A673 (cell line): ENCODE results near the gene IQCH. TPM values are rescaled to one million over a fixed set of nuclear protein-coding genes. Genes with fewer than 3 reads are reported as not detected.

Experiments used
- BruUV-seq: library from RNA; stranded (reverse); fragments of 400-500 nt; replicated peaks from 2 replicates; lab custom pipeline; 2021; lab: Mats Ljungman, UMichigan
- CTCF ChIA-PET: fragments of 300-600 bp; sonication (Branson Sonifier 250); formaldehyde crosslinking; loops from one replicate; lab custom pipeline; 2022; ENCODE audit warnings: antibody characterized with exemption; lab: Charles Lee
- POLR2A ChIA-PET: fragments of 300-600 bp; sonication (Branson Sonifier 250); formaldehyde crosslinking; loops from one replicate; lab custom pipeline; 2022; ENCODE audit warnings: antibody characterized with exemption; ENCODE audit not compliant: low non-redundant PET; lab: Charles Lee
- DNase-seq: peaks from one replicate; pipeline ENCODE4 v3.0.0-alpha.2; 2015; ENCODE audit warnings: low spot score
- H3K27ac ChIP-seq: fragments of 200-600 bp; sonication (generic); 2 replicates; pipeline ENCODE4 v1.5.1; 2016; ENCODE audit warnings: mixed run types, low read depth, mild to moderate bottlenecking, mixed read lengths, antibody characterized with exemption, low read length; ENCODE audit not compliant: poor library complexity, severe bottlenecking
- H3K27me3 ChIP-seq: fragments of 200-600 bp; sonication (generic); replicated peaks from 2 replicates; pipeline ENCODE4 v1.6.1; 2017; ENCODE audit warnings: mixed run types, low read depth, mild to moderate bottlenecking, mixed read lengths, antibody characterized with exemption, low read length; ENCODE audit not compliant: insufficient read depth, poor library complexity
- H3K36me3 ChIP-seq: fragments of 200-600 bp; sonication (generic); 2 replicates; pipeline ENCODE4 v1.6.1; 2016; ENCODE audit warnings: mixed run types, mild to moderate bottlenecking, mixed read lengths, antibody characterized with exemption, low read length; ENCODE audit not compliant: insufficient read depth, poor library complexity, severe bottlenecking
- H3K4me1 ChIP-seq: fragments of 200-600 bp; sonication (generic); 2 replicates; pipeline ENCODE4 v1.6.1; 2017; ENCODE audit warnings: mixed run types, mild to moderate bottlenecking, mixed read lengths, antibody characterized with exemption, low read length; ENCODE audit not compliant: insufficient read depth, poor library complexity, severe bottlenecking
- H3K4me3 ChIP-seq: fragments of 200-600 bp; sonication (generic); 2 replicates; pipeline ENCODE4 v1.5.1; 2016; ENCODE audit warnings: low read depth, mixed run types, mild to moderate bottlenecking, mixed read lengths, low read length; ENCODE audit not compliant: poor library complexity, severe bottlenecking
- H3K9me3 ChIP-seq: fragments of 200-600 bp; sonication (generic); 2 replicates; pipeline ENCODE4 v1.6.1; 2016; ENCODE audit warnings: mixed run types, low read depth, mild to moderate bottlenecking, mixed read lengths, antibody characterized with exemption, low read length; ENCODE audit not compliant: poor library complexity, severe bottlenecking
- EZH2 ChIP-seq: fragments of 200-600 bp; sonication (generic); IDR thresholded peaks from 2 replicates; pipeline ENCODE4 v1.6.1; 2017; ENCODE audit warnings: borderline replicate concordance, low read depth, mild to moderate bottlenecking, mixed read lengths, antibody characterized with exemption, low read length; ENCODE audit not compliant: poor library complexity, severe bottlenecking
- intact Hi-C: fragments of 100-400 bp; cut with micrococcal nuclease; formaldehyde crosslinking; loops from one replicate; pipeline ENCODE4 v1.10.0; 2022; ENCODE audit not compliant: unreplicated experiment
- total RNA-seq: library from RNA; stranded (reverse); gene quantifications from 2 replicates; pipeline ENCODE4 v1.2.3, GENCODE V29; 2021
- TF ChIP-seq, protein P1 (sequence below): fragments of 300-800, 200-600 bp; sonication (generic); conservative IDR thresholded peaks from 2 replicates; pipeline ENCODE4 v1.5.1; 2017; ENCODE audit warnings: low read depth, mild to moderate bottlenecking, antibody characterized with exemption, low read length, moderate library complexity, mixed read lengths

IQCH gene
- total RNA-seq, 1 experiment from 2014 or later, result 1.7 TPM

DNA sequence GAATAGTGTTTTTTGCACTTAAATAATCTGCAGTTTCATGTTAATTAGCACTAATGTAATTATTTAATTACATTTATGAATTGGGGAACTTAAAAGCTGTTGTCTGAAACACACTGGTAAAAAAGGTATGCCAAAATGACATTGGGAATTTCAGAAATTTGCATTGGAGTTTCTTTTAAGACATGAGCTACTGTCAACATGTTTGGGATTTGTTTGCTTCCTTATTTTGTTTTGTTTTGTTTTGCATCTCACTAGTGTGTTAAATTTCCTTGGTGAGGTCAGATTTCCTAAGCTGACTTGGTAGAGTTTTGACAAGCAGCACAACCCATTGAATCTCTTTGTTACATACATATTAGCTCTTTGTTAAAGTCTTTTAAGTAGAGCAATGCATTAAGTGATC is 119.4 kb downstream of the IQCH start:
- BruUV-seq, result no TSS peak
- Histone ChIP-seq H3K27ac (no peak overlapping the region), H3K27me3 (no peaks in the 10 kb centered on the region), H3K4me1 (peaks cover 7% of the 10 kb centered on the region), H3K36me3 (no peaks in the 10 kb centered on the region), H3K4me3 (no peak overlapping the region), H3K9me3 (no peaks in the 10 kb centered on the region)
- POLR2A ChIA-PET, result no interaction called here
- CTCF ChIA-PET, result no interaction called here
- TF ChIP-seq, protein P1, sequence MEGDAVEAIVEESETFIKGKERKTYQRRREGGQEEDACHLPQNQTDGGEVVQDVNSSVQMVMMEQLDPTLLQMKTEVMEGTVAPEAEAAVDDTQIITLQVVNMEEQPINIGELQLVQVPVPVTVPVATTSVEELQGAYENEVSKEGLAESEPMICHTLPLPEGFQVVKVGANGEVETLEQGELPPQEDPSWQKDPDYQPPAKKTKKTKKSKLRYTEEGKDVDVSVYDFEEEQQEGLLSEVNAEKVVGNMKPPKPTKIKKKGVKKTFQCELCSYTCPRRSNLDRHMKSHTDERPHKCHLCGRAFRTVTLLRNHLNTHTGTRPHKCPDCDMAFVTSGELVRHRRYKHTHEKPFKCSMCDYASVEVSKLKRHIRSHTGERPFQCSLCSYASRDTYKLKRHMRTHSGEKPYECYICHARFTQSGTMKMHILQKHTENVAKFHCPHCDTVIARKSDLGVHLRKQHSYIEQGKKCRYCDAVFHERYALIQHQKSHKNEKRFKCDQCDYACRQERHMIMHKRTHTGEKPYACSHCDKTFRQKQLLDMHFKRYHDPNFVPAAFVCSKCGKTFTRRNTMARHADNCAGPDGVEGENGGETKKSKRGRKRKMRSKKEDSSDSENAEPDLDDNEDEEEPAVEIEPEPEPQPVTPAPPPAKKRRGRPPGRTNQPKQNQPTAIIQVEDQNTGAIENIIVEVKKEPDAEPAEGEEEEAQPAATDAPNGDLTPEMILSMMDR, result no peak
- no peak for TF ChIP-seq EZH2
- no peak for DNase-seq
- intact Hi-C loops, result loop anchor here (10.0 kb wide), 1 partner anchor 461 kb away; no protein-coding TSS in a partner anchor

DNA sequence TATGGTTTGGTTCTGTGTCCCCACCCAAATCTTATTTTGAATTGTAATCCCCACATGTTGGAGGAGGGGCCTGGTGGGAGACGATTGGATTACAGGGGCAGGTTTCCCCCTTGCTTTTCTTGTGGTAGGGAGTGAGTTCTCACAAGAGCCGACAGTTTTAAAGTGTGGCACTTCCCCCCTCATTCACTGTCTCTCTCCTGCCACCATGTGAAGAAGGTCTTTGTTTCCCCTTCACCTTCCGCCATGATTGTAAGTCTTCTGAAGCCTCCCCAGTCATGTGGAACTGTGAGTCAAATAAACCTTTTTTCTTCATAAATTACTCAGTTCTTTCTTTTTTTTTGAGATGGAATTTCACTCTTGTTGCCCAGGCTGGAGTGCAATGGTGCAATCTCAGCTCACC is 124.9 kb downstream of the IQCH start:
- ChIA-PET CTCF (no interaction called here), POLR2A (no interaction called here)
- TF ChIP-seq, protein P1, result no peak
- TF ChIP-seq EZH2, result no peak
- BruUV-seq, result no TSS peak
- Histone ChIP-seq H3K4me1 (no peaks in the 10 kb centered on the region), H3K4me3 (no peak overlapping the region), H3K27ac (no peak overlapping the region), H3K27me3 (no peaks in the 10 kb centered on the region), H3K36me3 (no peaks in the 10 kb centered on the region), H3K9me3 (no peaks in the 10 kb centered on the region)
- intact Hi-C loops, result loop anchor here (10.0 kb wide), 1 partner anchor 455 kb away; no protein-coding TSS in a partner anchor
- no peak for DNase-seq

DNA sequence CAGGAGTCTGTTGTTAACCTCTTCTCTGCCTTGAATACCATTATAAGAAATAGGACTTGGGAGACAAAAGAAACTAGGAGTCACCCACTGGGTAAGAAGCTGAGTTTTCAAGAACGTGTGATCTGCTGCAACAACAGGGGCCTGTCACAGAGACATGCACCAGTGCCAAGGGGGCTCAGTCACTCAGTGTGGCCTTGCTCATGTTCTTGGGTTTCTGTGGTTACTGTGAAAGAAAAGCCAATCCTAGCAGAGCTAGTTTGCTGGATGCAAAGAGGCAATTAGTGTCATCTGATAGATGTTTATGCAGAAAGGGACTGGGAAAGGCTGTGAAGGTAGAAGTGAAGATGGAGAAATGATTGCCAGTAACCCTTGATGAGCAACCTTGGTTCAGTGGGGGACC is 126.3 kb downstream of the IQCH start:
- Histone ChIP-seq H3K27ac (no peak overlapping the region), H3K4me1 (no peaks in the 10 kb centered on the region), H3K27me3 (no peaks in the 10 kb centered on the region), H3K9me3 (no peaks in the 10 kb centered on the region), H3K4me3 (no peak overlapping the region), H3K36me3 (no peaks in the 10 kb centered on the region)
- no peak for TF ChIP-seq EZH2
- TF ChIP-seq, protein P1, result no peak
- BruUV-seq, result no TSS peak
- ChIA-PET POLR2A (no interaction called here), CTCF (no interaction called here)
- intact Hi-C loops, result no loop called here
- DNase-seq, result no peak
